Measurements from ENCODE around the gene DPPA5. TPM values are rescaled to one million over a fixed set of nuclear protein-coding genes. Genes with fewer than 3 reads are reported as not detected.

DPPA5 gene
- total RNA-seq, 1 donor from 2014 or later = not detected

GRCh38 chr6:73368675-73369074, 14.6 kb upstream of the DPPA5 start:
- intact Hi-C loops (cut with DNase I) = no loop called here
- no peak for ATAC-seq
- no peak for DNase-seq (ENCODE audit: missing footprints)

GRCh38 chr6:73367761-73368355, 13.8 kb upstream of the DPPA5 start:
- intact Hi-C loops (cut with DNase I) = no loop called here
- no peak for DNase-seq (ENCODE audit: missing footprints)
- ATAC-seq = no peak

- DNase-seq (ENCODE audit: missing footprints) = no peak
- ATAC-seq = no peak
- intact Hi-C loops (cut with DNase I) = no loop called here
Observed at GRCh38 chr6:73364549-73364948, 10.5 kb upstream of the DPPA5 start.

GRCh38 chr6:73364121-73364520, 10.0 kb upstream of the DPPA5 start:
- intact Hi-C loops (cut with DNase I) = no loop called here
- ATAC-seq (no peak), DNase-seq (ENCODE audit: missing footprints) (no peak)

- intact Hi-C loops (cut with DNase I) = no loop called here
- no peak for DNase-seq (ENCODE audit: missing footprints)
- ATAC-seq = no peak
Observed at GRCh38 chr6:73363537-73363875, 9.4 kb upstream of the DPPA5 start.

GRCh38 chr6:73362869-73363536, 8.9 kb upstream of the DPPA5 start:
- no peak for ATAC-seq
- no peak for DNase-seq (ENCODE audit: missing footprints)
- intact Hi-C loops (cut with DNase I) = no loop called here

GRCh38 chr6:73362358-73362757, 8.3 kb upstream of the DPPA5 start, which contains the start of gene KHDC3L:
KHDC3L (plus strand) TSS chr6:73362658; CDS start chr6:73362730, 72 bp downstream.
- intact Hi-C loops (cut with DNase I) = no loop called here
- DNase-seq (ENCODE audit: missing footprints) (no peak), ATAC-seq (no peak)

GRCh38 chr6:73349311-73349710, 4.8 kb downstream of the DPPA5 start:
- no peak for DNase-seq (ENCODE audit: missing footprints)
- no peak for ATAC-seq
- intact Hi-C loops (cut with DNase I) = no loop called here

GRCh38 chr6:73348550-73349204, 5.4 kb downstream of the DPPA5 start:
- intact Hi-C loops (cut with DNase I) = no loop called here
- ATAC-seq (no peak), DNase-seq (ENCODE audit: missing footprints) (no peak)

GRCh38 chr6:73343164-73343563, 10.9 kb downstream of the DPPA5 start:
- DNase-seq (ENCODE audit: missing footprints) (no peak), ATAC-seq (no peak)
- intact Hi-C loops (cut with DNase I) = no loop called here

- ATAC-seq (no peak), DNase-seq (ENCODE audit: missing footprints) (no peak)
- intact Hi-C loops (cut with DNase I) = no loop called here
Observed at GRCh38 chr6:73342174-73342573, 11.9 kb downstream of the DPPA5 start.

- intact Hi-C loops (cut with DNase I) = no loop called here
- ATAC-seq = no peak
- DNase-seq (ENCODE audit: missing footprints) = no peak
Observed at GRCh38 chr6:73341335-73341734, 12.7 kb downstream of the DPPA5 start.

- ATAC-seq = no peak
- DNase-seq (ENCODE audit: missing footprints) = no peak
- intact Hi-C loops (cut with DNase I) = no loop called here
Observed at GRCh38 chr6:73340048-73340447, 14.0 kb downstream of the DPPA5 start.

- intact Hi-C loops (cut with DNase I) = no loop called here
- ATAC-seq = no peak
- DNase-seq (ENCODE audit: missing footprints) = no peak
Observed at GRCh38 chr6:73339340-73339739, 14.7 kb downstream of the DPPA5 start.

- ATAC-seq = no peak
- intact Hi-C loops (cut with DNase I) = loop anchor here (5.0 kb wide), 1 partner anchor 917 kb away; no protein-coding TSS in a partner anchor
- no peak for DNase-seq (ENCODE audit: missing footprints)
Observed at GRCh38 chr6:73329201-73329600, 24.9 kb downstream of the DPPA5 start.

- ATAC-seq = no peak
- intact Hi-C loops (cut with DNase I) = loop anchor here (5.0 kb wide), 1 partner anchor 916 kb away; no protein-coding TSS in a partner anchor
- DNase-seq (ENCODE audit: missing footprints) = no peak
Observed at GRCh38 chr6:73328790-73329189, 25.3 kb downstream of the DPPA5 start.

GRCh38 chr6:73325656-73326055, 28.4 kb downstream of the DPPA5 start:
- intact Hi-C loops (cut with DNase I) = loop anchor here (5.0 kb wide), 1 partner anchor 913 kb away; no protein-coding TSS in a partner anchor
- DNase-seq (ENCODE audit: missing footprints) (no peak), ATAC-seq (no peak)

- intact Hi-C loops (cut with DNase I) = no loop called here
- no peak for DNase-seq (ENCODE audit: missing footprints)
- no peak for ATAC-seq
Observed at GRCh38 chr6:73323323-73323722, 30.8 kb downstream of the DPPA5 start.

- no peak for DNase-seq (ENCODE audit: missing footprints)
- no peak for ATAC-seq
- intact Hi-C loops (cut with DNase I) = no loop called here
Observed at GRCh38 chr6:73314577-73315492, 39.2 kb downstream of the DPPA5 start.

Data from Right ventricle myocardium inferior (tissue), 1 donor.